NCI-H2107 treated with DMSO at 0.1 percent for 48 hours (cell line): Measurements from ENCODE around the gene MRPL4.

ENCODE experiments used
- DNase-seq: peaks from one replicate; lab custom pipeline; 2025; ENCODE audit not compliant: unreplicated experiment; lab: John Stamatoyannopoulos, UW

MRPL4 gene

DNA sequence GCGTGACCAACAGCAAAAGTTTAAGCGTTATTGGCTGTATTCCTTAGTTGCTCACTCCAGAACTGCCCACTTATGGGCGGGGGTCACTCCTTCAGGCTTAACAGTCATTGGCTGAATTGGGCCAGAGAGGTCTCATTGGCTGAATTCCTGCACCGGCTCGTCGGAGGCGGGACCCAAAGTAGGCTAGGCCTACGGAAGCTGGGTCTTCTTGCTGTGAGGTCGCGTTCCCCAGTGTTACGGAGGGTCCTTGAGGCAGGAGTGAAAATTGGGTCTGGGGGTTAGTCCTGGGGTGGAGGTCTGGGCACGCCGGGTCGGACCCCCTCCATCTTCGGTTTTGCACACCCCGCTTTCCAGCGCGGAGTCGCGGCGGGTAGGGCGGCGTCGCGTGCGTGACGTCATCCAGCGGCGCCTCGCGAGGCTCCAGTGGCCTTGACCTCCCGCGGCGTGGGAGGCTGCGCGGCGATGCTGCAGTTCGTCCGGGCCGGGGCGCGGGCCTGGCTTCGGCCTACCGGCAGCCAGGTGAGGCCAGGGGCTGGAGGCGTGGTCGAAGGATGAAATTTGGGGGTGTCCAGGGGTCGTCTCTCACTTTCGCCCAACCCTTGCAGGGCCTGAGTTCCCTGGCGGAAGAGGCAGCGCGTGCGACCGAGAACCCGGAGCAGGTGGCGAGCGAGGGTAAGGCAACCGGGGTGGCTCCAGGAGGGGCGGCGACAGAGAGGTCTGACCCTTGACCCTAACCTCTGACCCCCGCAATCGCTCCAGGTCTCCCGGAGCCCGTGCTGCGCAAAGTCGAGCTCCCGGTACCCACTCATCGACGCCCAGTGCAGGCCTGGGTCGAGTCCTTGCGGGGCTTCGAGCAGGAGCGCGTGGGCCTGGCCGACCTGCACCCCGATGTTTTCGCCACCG is at the start of gene MRPL4:
TSS of gene MRPL4 (plus strand) at position 423 of the 903 bp plus-strand sequence. CDS start at position 463, 40 bp downstream.
- DNase-seq, result peak; percentile 98

- no peak for DNase-seq
These were observed 48.3 kb upstream of the MRPL4 start for GRCh38 chr19:10203686-10204085.

GRCh38 chr19:10205636-10206035 is 46.4 kb upstream of the MRPL4 start:
- DNase-seq, result no peak

DNA sequence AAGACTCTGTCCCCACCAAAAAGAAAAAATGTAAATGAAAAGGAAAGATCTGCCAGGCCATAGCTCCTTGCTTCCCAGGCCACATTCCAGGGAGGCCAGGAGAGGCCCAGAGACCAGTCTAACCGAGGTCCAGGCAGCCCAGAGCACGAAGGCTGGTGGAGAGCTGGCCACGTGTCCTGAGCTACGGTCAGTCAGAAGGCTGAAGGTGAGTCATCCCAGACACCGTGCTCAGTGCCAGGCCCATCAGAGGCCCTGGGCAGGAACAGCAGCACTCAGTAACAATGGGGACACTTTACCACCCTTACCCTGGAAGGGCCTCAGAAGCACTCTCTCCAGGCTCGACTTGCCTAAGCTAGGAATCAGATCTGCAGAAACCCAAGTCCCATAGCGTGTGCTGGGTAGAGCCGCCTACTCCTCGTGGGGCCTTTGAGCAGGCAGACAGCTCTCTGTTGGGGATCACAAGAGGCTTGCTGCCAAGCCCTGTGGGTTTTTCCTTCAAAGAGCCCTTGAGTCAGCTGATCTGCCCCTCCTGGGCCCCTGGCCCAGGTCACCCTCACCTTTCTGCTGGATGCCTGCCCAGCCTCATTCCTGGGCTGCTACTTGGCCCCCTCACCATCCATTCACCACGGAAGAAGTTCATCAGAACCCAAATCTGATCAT is 45.7 kb upstream of the MRPL4 start:
- DNase-seq, result no peak

GRCh38 chr19:10207026-10207425 is 45.0 kb upstream of the MRPL4 start:
- DNase-seq, result no peak

- peak; percentile 35 for DNase-seq
These were observed 42.7 kb upstream of the MRPL4 start for GRCh38 chr19:10209315-10209714.

- DNase-seq, result no peak
These were observed 41.0 kb upstream of the MRPL4 start for GRCh38 chr19:10211061-10211460.

GRCh38 chr19:10211691-10212090 is 40.3 kb upstream of the MRPL4 start:
- no peak for DNase-seq

- no peak for DNase-seq
These were observed 37.2 kb upstream of the MRPL4 start for GRCh38 chr19:10214784-10215183.

- DNase-seq, result no peak
These were observed 34.9 kb upstream of the MRPL4 start for GRCh38 chr19:10217085-10217484.

- DNase-seq, result peak; percentile 69
These were observed 32.3 kb upstream of the MRPL4 start for GRCh38 chr19:10219678-10220077.

DNA sequence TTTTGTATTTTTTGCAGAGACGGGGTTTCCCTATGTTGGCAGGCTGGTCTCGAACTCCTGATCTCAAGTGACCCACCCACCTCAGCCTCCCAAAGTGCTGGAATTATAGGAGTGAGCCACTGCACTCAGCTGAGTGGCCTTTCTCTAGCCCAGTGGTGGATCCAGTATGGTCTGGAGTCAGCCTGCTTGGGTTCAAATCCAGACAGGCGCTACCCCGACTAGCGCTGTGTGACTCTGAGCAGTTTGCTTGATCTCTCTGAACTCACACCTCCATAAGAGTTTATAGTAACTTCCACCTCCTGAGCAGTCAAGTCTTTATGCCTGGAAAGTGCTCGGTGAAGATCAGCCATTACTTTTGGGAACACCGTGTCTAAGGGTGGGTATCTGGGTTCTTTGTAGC is 31.3 kb upstream of the MRPL4 start:
- no peak for DNase-seq

- DNase-seq, result no peak
These were observed 29.7 kb upstream of the MRPL4 start for GRCh38 chr19:10222201-10222890.

- no peak for DNase-seq
These were observed 28.4 kb upstream of the MRPL4 start for GRCh38 chr19:10223488-10224213.

GRCh38 chr19:10224337-10224736 is 27.7 kb upstream of the MRPL4 start:
- DNase-seq, result no peak

DNA sequence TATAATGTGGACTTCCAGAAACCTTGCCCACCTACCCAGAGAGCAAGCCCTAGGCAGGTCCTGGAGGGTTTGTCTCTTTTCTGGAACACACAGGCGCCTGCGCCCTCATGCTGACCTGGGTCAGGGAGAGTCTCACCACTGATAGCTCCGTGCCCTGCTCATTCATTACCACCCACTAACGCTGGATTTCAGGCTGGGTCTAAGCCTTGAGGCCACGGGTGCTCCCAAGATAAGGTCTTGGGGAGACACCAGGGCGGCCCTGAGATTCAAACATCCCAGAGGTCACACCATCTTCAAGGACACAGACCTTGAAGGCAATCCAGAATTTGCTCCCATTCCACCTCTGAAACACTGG is 26.0 kb upstream of the MRPL4 start:
- no peak for DNase-seq

- DNase-seq, result no peak
These were observed 25.5 kb upstream of the MRPL4 start for GRCh38 chr19:10226376-10227025.

DNA sequence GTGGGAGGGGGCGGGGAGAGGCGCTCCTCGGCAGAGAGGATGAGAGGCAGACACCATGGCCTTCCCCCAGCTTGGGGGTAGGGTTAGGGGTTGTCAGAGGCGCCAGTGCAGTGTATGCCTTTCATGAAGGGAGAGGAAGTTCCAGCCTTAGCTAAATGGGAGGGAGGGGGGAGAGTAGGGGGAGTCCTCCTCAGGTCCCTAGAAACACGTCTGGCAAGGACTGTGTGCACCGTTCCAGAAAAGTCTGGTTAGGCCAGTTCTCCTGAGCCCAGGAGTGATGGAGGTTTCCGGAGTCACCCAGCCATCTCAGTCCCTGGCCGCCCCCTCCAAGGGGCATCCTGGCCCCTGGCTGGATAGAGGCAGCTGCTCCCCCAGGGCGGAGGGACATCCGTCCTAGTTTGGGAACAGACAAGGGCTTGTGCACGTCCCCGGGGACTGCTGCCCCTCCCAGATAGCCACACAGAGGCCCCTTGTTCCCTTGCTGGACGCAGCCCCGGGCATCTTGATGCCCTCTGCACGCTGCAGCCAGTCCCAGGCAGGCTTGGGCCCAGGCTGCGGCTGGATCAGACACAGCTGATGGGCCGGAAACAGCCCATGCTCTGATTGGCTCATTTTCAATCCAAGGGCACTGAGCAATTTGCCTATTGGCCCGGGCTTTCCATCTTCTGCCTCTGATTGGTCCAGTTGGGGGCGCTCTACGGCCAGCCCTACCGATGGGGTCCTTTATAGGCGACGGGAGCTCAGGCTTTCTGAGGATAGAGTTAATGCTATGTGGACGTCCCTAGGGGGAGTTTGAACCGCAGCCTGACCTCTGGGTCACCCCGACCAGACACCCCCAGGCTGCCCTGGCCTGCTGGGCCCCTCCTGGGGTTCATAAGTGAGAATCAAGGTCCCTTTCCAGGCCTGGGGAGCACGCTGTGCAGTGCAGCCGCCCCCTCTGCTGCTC is 24.7 kb upstream of the MRPL4 start:
- no peak for DNase-seq

DNA sequence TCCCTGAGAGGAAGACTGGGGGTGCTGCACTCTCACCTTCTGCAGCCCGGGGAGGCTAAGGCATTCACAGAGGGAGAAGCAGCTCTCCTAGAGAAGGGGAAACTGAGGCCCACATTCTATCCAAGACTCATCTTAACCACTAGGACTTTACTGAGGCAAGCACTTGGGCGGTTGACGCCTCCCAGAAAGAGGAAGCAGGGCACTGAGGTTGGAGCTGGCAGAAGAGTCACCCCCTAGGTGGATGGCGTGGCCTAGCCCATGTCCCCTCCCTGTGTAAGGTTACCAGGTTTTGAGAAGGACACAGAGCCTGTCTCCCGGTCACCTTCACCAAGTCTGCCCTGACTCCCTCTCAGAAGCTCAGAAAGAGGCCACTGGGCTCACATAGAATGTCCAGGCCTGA is 23.6 kb upstream of the MRPL4 start:
- DNase-seq, result no peak

- no peak for DNase-seq
These were observed 23.1 kb upstream of the MRPL4 start for GRCh38 chr19:10228920-10229319.
